RWPE2 (cell line): ENCODE measurements around the gene MED13.

Experiments used
- ATAC-seq: fragments of 200-7000 bp; cut with Tn5 transposase; 3 replicates; pipeline ENCODE4 v1.9.1; 2021; ENCODE audit warnings: low read depth
- DNase-seq: peaks from one replicate; pipeline ENCODE4 v3.0.0-alpha.2; 2020; ENCODE audit warnings: low spot score
- H3K27ac ChIP-seq: fragments of 450-650 bp; 2 replicates; pipeline ENCODE4 v1.5.1; 2017; ENCODE audit warnings: mild to moderate bottlenecking; ENCODE audit not compliant: poor library complexity, severe bottlenecking
- H3K27me3 ChIP-seq: fragments of 250-450 bp; sonication (Bioruptor Pico); 2 replicates; pipeline ENCODE4 v1.5.1; 2021; ENCODE audit warnings: mild to moderate bottlenecking, moderate library complexity; ENCODE audit not compliant: insufficient read depth, poor library complexity, severe bottlenecking
- H3K36me3 ChIP-seq: fragments of 250-450 bp; sonication (Bioruptor Pico); 2 replicates; pipeline ENCODE4 v1.5.1; 2020; ENCODE audit warnings: low read depth, mild to moderate bottlenecking, moderate library complexity
- H3K4me1 ChIP-seq: fragments of 250-450 bp; sonication (Bioruptor Pico); 2 replicates; pipeline ENCODE4 v1.5.1; 2021; ENCODE audit warnings: mild to moderate bottlenecking, moderate library complexity; ENCODE audit not compliant: insufficient read depth, poor library complexity, severe bottlenecking
- H3K4me3 ChIP-seq: fragments of 250-450 bp; sonication (Bioruptor Pico); 2 replicates; pipeline ENCODE4 v1.5.1; 2021; ENCODE audit warnings: mild to moderate bottlenecking, moderate library complexity; ENCODE audit not compliant: severe bottlenecking
- H3K9me3 ChIP-seq: fragments of 250-450 bp; sonication (Bioruptor Pico); 2 replicates; pipeline ENCODE4 v1.5.1; 2021; ENCODE audit warnings: mild to moderate bottlenecking, moderate library complexity; ENCODE audit not compliant: severe bottlenecking
- TF ChIP-seq, protein P1 (sequence below): fragments of 450-650 bp; IDR thresholded peaks from one replicate; pipeline ENCODE4 v1.5.1; 2017; ENCODE audit warnings: mild to moderate bottlenecking, moderate library complexity; ENCODE audit not compliant: poor library complexity, severe bottlenecking

MED13 gene

DNA sequence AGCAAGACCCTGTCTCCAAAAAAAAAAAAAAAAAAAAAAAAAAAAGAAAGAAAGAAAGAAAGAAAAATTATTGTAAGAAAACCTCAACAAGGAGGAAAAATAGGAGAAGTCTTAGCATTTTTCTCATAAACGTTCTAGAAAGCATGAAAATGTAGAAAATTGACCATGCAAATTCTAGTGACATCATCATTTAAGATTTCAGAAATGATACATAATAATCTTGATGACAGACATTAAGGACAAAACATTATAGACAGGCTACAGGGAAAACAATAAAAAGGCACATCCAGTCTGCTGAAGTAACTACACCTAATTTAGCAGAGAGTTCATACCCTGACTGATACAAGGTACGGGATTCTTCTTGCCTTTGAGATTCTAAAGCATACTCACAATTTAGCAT lies 21.9 kb downstream of the MED13 start:
- TF ChIP-seq, protein P1, sequence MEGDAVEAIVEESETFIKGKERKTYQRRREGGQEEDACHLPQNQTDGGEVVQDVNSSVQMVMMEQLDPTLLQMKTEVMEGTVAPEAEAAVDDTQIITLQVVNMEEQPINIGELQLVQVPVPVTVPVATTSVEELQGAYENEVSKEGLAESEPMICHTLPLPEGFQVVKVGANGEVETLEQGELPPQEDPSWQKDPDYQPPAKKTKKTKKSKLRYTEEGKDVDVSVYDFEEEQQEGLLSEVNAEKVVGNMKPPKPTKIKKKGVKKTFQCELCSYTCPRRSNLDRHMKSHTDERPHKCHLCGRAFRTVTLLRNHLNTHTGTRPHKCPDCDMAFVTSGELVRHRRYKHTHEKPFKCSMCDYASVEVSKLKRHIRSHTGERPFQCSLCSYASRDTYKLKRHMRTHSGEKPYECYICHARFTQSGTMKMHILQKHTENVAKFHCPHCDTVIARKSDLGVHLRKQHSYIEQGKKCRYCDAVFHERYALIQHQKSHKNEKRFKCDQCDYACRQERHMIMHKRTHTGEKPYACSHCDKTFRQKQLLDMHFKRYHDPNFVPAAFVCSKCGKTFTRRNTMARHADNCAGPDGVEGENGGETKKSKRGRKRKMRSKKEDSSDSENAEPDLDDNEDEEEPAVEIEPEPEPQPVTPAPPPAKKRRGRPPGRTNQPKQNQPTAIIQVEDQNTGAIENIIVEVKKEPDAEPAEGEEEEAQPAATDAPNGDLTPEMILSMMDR = no peak
- Histone ChIP-seq H3K27me3 (no peaks in the 10 kb centered on the region), H3K9me3 (no peaks in the 10 kb centered on the region), H3K27ac (no peak overlapping the region), H3K4me3 (no peak overlapping the region), H3K36me3 (peaks cover 83% of the 10 kb centered on the region), H3K4me1 (no peaks in the 10 kb centered on the region)
- ATAC-seq = no peak
- DNase-seq = no peak

DNA sequence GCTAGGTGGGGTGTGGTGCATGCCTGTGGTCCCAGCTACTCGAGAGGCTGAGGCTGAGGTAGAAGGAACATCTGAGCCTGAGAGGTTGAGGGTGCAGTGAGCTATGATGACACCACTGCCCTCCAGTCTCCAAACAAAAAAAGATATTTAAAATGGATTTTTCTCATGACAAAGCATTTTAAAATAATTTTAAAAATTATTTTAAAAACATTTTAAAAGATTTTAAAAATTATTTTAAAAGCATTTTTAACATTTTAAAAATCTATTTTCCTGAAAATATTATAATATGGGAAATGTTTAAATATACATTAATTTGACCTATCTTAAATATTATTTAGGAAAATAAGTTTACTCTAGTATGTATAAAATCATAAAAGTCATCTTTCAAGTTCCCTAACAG lies 26.8 kb downstream of the MED13 start:
- Histone ChIP-seq H3K27ac (no peak overlapping the region), H3K36me3 (peaks cover 74% of the 10 kb centered on the region)
- no peak for ATAC-seq

DNA sequence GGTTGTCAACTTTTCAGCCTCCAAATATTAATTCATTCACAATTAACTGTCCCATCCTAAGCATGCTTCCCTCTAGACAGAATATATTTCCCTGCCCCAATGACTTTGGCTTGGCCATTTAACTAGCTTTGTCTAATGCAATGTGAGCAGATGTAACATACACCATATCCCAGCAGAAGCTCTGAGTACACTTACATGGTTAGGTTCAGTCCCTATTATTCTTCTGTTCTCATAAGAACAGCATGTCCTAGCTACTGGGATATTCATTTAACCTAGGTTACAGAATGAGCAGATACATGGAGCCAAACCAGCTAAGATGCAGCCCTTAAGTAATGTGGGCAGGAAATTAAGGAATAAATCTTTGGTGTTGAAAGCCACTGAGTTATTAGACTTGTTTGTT lies 31.8 kb downstream of the MED13 start:
- ATAC-seq (no peak), DNase-seq (no peak)
- no peaks in the 10 kb centered on the region for H3K9me3 ChIP-seq
- no peak overlapping the region for H3K4me3 ChIP-seq
- H3K4me1 ChIP-seq = no peaks in the 10 kb centered on the region
- no peaks in the 10 kb centered on the region for H3K27me3 ChIP-seq
- peaks cover 86% of the 10 kb centered on the region for H3K36me3 ChIP-seq
- TF ChIP-seq, protein P1 = no peak
- H3K27ac ChIP-seq = no peak overlapping the region

More for the DNA sequence above, 26.8 kb downstream of the MED13 start:
- Histone ChIP-seq H3K9me3 (no peaks in the 10 kb centered on the region), H3K4me1 (no peaks in the 10 kb centered on the region), H3K27me3 (no peaks in the 10 kb centered on the region), H3K4me3 (no peak overlapping the region)
- TF ChIP-seq, protein P1 = no peak
- DNase-seq = no peak

DNA sequence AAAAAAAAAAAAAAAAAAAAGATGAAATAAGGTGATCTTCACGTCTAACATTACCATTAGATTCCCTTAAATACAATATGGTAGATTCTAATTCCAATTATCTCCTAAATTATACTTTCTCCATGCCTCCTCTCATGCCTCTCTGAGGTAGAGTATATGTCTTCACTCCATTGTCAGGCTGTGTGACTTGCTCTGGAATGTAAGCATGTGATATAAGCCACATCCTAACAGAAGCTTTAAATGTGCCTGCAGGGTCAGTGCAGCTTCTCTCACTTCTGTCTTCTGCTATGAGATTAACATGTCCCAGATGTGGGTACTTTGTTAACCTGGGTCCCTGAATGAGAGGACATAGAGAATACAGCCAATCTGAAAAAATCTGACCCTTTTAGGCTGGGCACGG lies 32.6 kb downstream of the MED13 start:
- H3K9me3 ChIP-seq = no peaks in the 10 kb centered on the region
- H3K4me3 ChIP-seq = no peak overlapping the region
- no peaks in the 10 kb centered on the region for H3K4me1 ChIP-seq
- H3K27me3 ChIP-seq = no peaks in the 10 kb centered on the region
- peaks cover 95% of the 10 kb centered on the region for H3K36me3 ChIP-seq
- ATAC-seq = no peak
- DNase-seq = no peak
- no peak overlapping the region for H3K27ac ChIP-seq
- TF ChIP-seq, protein P1 = no peak

DNA sequence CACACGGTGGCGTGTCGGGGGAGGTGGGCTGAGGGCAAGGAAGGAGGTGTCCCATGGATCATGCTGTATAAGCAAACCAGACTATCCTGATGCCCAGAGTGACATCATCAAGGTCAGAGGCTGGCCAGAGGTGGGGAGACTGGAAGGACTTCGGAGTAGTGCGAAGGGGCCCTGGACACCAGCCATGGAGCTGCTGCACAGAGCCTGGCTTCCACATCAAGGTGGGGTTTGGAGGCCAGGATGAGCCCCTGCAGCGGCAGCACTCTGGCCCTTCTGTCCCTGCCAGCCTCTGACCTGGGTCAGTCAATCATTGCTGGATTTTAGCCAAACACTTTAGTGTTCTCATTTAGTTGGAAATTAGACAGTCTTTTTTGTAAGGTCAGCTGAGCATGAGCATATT lies 34.8 kb downstream of the MED13 start:
- H3K9me3 ChIP-seq = no peaks in the 10 kb centered on the region
- no peak overlapping the region for H3K27ac ChIP-seq
- DNase-seq (no peak), ATAC-seq (no peak)
- H3K36me3 ChIP-seq = peaks cover 98% of the 10 kb centered on the region
- no peaks in the 10 kb centered on the region for H3K27me3 ChIP-seq
- no peak overlapping the region for H3K4me3 ChIP-seq
- TF ChIP-seq, protein P1 = no peak
- no peaks in the 10 kb centered on the region for H3K4me1 ChIP-seq
